Measurements from ENCODE around the gene ABCC3.

Gene ABCC3

GRCh38 chr17:50634224-50634914 lies at the start of gene ABCC3:
ABCC3 (plus strand) TSS chr17:50634881; CDS start chr17:50634937, 56 bp downstream.
- no peak for DNase-seq (ENCODE audit: low read depth)

- no peak for DNase-seq (ENCODE audit: low read depth)
Measured at GRCh38 chr17:50585346-50585745, 49.3 kb upstream of the ABCC3 start.

- no peak for DNase-seq (ENCODE audit: low read depth)
Measured at GRCh38 chr17:50585891-50586290, 48.8 kb upstream of the ABCC3 start.

GRCh38 chr17:50586421-50587247 lies 48.0 kb upstream of the ABCC3 start:
- DNase-seq (ENCODE audit: low read depth), result no peak

GRCh38 chr17:50587571-50587970 lies 47.1 kb upstream of the ABCC3 start:
- no peak for DNase-seq (ENCODE audit: low read depth)

- no peak for DNase-seq (ENCODE audit: low read depth)
Measured at GRCh38 chr17:50588391-50589049, 46.2 kb upstream of the ABCC3 start.

GRCh38 chr17:50589095-50589705 lies 45.5 kb upstream of the ABCC3 start:
- no peak for DNase-seq (ENCODE audit: low read depth)

- no peak for DNase-seq (ENCODE audit: low read depth)
Measured at GRCh38 chr17:50590946-50591737, 43.5 kb upstream of the ABCC3 start.

GRCh38 chr17:50593321-50593720 lies 41.4 kb upstream of the ABCC3 start:
- no peak for DNase-seq (ENCODE audit: low read depth)

GRCh38 chr17:50594128-50594823 lies 40.4 kb upstream of the ABCC3 start:
- DNase-seq (ENCODE audit: low read depth), result no peak

GRCh38 chr17:50594892-50595291 lies 39.8 kb upstream of the ABCC3 start:
- DNase-seq (ENCODE audit: low read depth), result no peak

- no peak for DNase-seq (ENCODE audit: low read depth)
Measured at GRCh38 chr17:50596191-50597037, 38.3 kb upstream of the ABCC3 start.

GRCh38 chr17:50598487-50598886 lies 36.2 kb upstream of the ABCC3 start:
- no peak for DNase-seq (ENCODE audit: low read depth)

GRCh38 chr17:50599606-50600005 lies 35.1 kb upstream of the ABCC3 start:
- no peak for DNase-seq (ENCODE audit: low read depth)

- DNase-seq (ENCODE audit: low read depth), result no peak
Measured at GRCh38 chr17:50601823-50602375, 32.8 kb upstream of the ABCC3 start.

GRCh38 chr17:50602836-50603235 lies 31.8 kb upstream of the ABCC3 start:
- DNase-seq (ENCODE audit: low read depth), result no peak

GRCh38 chr17:50603340-50603739 lies 31.3 kb upstream of the ABCC3 start:
- no peak for DNase-seq (ENCODE audit: low read depth)

- DNase-seq (ENCODE audit: low read depth), result peak; percentile 66
Measured at GRCh38 chr17:50604513-50604912, 30.2 kb upstream of the ABCC3 start.

- no peak for DNase-seq (ENCODE audit: low read depth)
Measured at GRCh38 chr17:50605429-50605828, 29.3 kb upstream of the ABCC3 start.
